HCT116 (cell line): ENCODE data around the gene HSPA12A.

ENCODE experiments used
- ATF3 ChIP-seq: IDR thresholded peaks from 2 replicates; pipeline ENCODE4 v1.6.1; 2012
- CTCF ChIP-seq, 3 experiments: fragments of 200-600 bp in 1 of 3; sonication (generic) in 1 of 3; IDR thresholded peaks in 2 of 3; conservative IDR thresholded peaks in 1 of 3; 2 replicates each; pipeline ENCODE4 v1.5.1; 2012 to 2017; ENCODE audit warnings: low read depth in 2 of 3, low read length in 2 of 3, antibody characterized with exemption in 1 of 3, borderline replicate concordance in 1 of 3, control low read depth in 1 of 3, mild to moderate bottlenecking in 1 of 3, mixed read lengths in 1 of 3, mixed run types in 1 of 3, moderate library complexity in 1 of 3; ENCODE audit not compliant: insufficient read depth in 1 of 3
- EZH2 ChIP-seq: fragments of 200-600 bp; sonication (generic); IDR thresholded peaks from 2 replicates; pipeline ENCODE4 v1.6.1; 2017; ENCODE audit warnings: antibody characterized with exemption, mixed run types
- POLR2A ChIP-seq: IDR thresholded peaks from 2 replicates; pipeline ENCODE4 v1.7.0; 2011; ENCODE audit warnings: borderline replicate concordance; ENCODE audit not compliant: insufficient read depth, insufficient read length; ENCODE audit errors: extremely low read depth
- RAD21 ChIP-seq: IDR thresholded peaks from 2 replicates; pipeline ENCODE4 v1.6.1; 2012; ENCODE audit warnings: low read depth, mild to moderate bottlenecking
- TF ChIP-seq, protein P1 (sequence below): IDR thresholded peaks from 2 replicates; pipeline ENCODE4 v1.6.1; 2011; ENCODE audit warnings: mild to moderate bottlenecking, low read length, moderate library complexity; ENCODE audit not compliant: insufficient replicate concordance; ENCODE audit errors: extremely low read depth

DNA sequence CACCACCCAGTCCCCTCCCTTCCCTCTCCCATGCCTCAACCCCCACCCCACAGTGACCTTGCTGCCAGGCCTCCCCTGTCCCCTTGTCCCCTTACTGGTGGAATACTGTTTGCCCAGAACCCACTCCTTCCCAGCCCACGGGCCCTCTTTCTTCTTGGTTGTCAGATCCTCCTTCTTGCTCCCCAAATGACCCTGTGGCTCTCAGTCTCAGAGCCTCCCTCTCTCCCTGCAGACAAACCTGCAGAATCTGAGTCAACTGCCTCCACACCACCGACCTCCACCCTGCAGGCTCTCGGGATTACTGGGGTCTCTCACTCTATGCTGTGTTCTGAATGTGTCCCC lies 47.5 kb downstream of the HSPA12A start:
- TF ChIP-seq ATF3, result no peak
- TF ChIP-seq EZH2, result no peak
- TF ChIP-seq, protein P1, sequence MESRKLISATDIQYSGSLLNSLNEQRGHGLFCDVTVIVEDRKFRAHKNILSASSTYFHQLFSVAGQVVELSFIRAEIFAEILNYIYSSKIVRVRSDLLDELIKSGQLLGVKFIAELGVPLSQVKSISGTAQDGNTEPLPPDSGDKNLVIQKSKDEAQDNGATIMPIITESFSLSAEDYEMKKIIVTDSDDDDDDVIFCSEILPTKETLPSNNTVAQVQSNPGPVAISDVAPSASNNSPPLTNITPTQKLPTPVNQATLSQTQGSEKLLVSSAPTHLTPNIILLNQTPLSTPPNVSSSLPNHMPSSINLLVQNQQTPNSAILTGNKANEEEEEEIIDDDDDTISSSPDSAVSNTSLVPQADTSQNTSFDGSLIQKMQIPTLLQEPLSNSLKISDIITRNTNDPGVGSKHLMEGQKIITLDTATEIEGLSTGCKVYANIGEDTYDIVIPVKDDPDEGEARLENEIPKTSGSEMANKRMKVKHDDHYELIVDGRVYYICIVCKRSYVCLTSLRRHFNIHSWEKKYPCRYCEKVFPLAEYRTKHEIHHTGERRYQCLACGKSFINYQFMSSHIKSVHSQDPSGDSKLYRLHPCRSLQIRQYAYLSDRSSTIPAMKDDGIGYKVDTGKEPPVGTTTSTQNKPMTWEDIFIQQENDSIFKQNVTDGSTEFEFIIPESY, result no peak
- no peak for TF ChIP-seq RAD21
- TF ChIP-seq CTCF (IDR thresholded peaks at IDR 0.05 in 2 of 3, conservative IDR thresholded peaks at IDR 0.05 in 1 of 3; ENCODE audit: borderline replicate concordance in 1 of 3, insufficient read depth in 1 of 3, low read depth in 2 of 3, low read length in 2 of 3), result no peak
- TF ChIP-seq POLR2A, result no peak
